Measurements from ENCODE around the gene TOP2A.

DNA sequence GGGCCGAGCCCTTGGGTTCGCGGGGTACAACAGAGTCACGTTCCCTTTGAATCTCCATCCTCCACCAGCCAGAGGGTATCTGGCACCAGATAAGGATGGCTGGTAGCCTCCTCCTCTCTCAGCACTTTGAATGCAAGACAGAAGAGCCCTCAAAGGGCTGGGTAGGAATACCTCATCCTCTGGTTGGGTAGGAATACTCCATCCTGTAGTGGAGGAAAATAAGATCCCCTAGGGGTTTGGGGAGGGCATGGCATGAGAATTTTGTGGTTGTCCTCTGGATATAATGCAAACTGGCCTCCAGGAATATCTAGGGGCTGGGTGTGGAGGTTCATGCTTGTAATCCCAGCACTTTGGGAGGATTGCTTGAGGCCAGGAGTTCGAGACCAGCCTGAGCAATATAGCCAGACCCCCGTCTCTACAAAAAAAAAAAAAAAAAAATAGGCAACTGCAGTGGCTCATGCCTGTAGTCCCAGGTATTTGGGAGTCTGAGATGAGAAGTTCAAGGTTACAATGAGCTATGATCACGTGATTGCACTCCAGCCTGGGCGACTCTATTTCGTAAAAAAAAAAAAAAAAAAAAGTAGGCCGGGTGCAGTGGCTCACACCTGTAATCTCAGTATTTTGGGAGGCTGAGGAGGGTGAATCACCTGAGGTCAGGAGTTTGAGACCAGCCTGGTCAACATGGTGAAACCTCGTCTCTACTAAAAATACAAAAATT is 28.2 kb upstream of the TOP2A start:
- TF ChIP-seq POLR2A (IDR thresholded peaks at IDR 0.05; ENCODE audit: low read depth, low read length) (no peak), TAF1 (IDR thresholded peaks at IDR 0.05; ENCODE audit: borderline replicate concordance, low read depth, low read length) (no peak)

Data from GM12892 (cell line).